ENCODE measurements around the gene CD47. TPM values are rescaled to one million over a fixed set of nuclear protein-coding genes. Genes with fewer than 3 reads are reported as not detected.

CD47 gene
- total RNA-seq, 1 experiment from 2014 or later: 16.3 TPM

GRCh38 chr3:108091498-108092250 is 843 bp upstream of the CD47 start (continued):
- no peak for TF ChIP-seq GABPB1 (CRISPR knock-in tag; IDR thresholded peaks at IDR 0.05)
- no peak for TF ChIP-seq ZNF317 (CRISPR knock-in tag; IDR thresholded peaks at IDR 0.05; ENCODE audit: borderline replicate concordance, low read depth)
- no peak for TF ChIP-seq ZNF219 (CRISPR knock-in tag; IDR thresholded peaks at IDR 0.05; ENCODE audit: borderline replicate concordance)
- TF ChIP-seq, protein P1, sequence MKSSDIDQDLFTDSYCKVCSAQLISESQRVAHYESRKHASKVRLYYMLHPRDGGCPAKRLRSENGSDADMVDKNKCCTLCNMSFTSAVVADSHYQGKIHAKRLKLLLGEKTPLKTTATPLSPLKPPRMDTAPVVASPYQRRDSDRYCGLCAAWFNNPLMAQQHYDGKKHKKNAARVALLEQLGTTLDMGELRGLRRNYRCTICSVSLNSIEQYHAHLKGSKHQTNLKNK (CRISPR knock-in tag; IDR thresholded peaks at IDR 0.05): no peak
- no peak for TF ChIP-seq HMGXB4 (CRISPR knock-in tag; IDR thresholded peaks at IDR 0.05)
- TF ChIP-seq MLX (CRISPR knock-in tag; IDR thresholded peaks at IDR 0.05): no peak
- TF ChIP-seq, protein P2, sequence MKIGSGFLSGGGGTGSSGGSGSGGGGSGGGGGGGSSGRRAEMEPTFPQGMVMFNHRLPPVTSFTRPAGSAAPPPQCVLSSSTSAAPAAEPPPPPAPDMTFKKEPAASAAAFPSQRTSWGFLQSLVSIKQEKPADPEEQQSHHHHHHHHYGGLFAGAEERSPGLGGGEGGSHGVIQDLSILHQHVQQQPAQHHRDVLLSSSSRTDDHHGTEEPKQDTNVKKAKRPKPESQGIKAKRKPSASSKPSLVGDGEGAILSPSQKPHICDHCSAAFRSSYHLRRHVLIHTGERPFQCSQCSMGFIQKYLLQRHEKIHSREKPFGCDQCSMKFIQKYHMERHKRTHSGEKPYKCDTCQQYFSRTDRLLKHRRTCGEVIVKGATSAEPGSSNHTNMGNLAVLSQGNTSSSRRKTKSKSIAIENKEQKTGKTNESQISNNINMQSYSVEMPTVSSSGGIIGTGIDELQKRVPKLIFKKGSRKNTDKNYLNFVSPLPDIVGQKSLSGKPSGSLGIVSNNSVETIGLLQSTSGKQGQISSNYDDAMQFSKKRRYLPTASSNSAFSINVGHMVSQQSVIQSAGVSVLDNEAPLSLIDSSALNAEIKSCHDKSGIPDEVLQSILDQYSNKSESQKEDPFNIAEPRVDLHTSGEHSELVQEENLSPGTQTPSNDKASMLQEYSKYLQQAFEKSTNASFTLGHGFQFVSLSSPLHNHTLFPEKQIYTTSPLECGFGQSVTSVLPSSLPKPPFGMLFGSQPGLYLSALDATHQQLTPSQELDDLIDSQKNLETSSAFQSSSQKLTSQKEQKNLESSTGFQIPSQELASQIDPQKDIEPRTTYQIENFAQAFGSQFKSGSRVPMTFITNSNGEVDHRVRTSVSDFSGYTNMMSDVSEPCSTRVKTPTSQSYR (CRISPR knock-in tag; IDR thresholded peaks at IDR 0.05): no peak
- TF ChIP-seq, protein P3, sequence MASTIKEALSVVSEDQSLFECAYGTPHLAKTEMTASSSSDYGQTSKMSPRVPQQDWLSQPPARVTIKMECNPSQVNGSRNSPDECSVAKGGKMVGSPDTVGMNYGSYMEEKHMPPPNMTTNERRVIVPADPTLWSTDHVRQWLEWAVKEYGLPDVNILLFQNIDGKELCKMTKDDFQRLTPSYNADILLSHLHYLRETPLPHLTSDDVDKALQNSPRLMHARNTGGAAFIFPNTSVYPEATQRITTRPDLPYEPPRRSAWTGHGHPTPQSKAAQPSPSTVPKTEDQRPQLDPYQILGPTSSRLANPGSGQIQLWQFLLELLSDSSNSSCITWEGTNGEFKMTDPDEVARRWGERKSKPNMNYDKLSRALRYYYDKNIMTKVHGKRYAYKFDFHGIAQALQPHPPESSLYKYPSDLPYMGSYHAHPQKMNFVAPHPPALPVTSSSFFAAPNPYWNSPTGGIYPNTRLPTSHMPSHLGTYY (CRISPR knock-in tag; IDR thresholded peaks at IDR 0.05): no peak

DNA sequence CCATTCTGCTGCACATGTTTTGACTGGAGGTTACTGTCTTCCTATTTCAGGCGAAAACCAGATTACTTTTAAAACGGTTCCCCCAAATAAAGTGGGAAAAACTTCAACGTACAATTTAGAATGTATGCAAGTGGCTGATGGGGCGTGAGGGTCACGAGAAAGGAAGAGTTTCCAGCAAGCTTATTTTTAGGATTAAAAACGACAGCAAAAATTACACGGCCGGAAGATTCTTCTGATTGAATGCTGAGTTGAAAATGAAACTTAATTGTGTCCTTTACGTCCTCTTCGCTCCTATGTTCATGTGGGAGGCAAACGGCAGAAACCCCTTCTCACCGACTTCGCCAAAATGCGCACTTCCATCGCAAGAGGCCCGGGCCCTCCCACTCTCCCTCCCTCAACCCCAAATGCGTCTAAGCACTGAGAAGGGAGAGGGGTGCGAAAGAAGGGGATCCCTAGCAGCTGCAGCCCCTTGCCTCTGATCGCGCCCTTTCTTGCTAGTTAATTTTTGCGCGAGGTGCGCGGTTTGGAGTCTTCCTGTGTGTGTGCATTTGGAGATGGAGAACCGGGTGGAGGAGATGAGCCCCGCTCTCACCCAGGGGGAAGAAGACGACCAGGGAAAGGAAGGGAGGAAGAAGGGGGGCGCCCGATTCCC is 656 bp downstream of the CD47 start:
- H3K9me3 Mint-ChIP-seq: no peaks in the 10 kb centered on the region; the same call in 1 of the 2 replicates
- H3K27ac Mint-ChIP-seq: no peak overlapping the region
- TF ChIP-seq SP1 (CRISPR knock-in tag; conservative IDR thresholded peaks at IDR 0.05) (no peak), GABPB1 (CRISPR knock-in tag; IDR thresholded peaks at IDR 0.05) (no peak), ZNF671 (CRISPR knock-in tag; IDR thresholded peaks at IDR 0.05) (no peak)
- TF ChIP-seq, protein P4, sequence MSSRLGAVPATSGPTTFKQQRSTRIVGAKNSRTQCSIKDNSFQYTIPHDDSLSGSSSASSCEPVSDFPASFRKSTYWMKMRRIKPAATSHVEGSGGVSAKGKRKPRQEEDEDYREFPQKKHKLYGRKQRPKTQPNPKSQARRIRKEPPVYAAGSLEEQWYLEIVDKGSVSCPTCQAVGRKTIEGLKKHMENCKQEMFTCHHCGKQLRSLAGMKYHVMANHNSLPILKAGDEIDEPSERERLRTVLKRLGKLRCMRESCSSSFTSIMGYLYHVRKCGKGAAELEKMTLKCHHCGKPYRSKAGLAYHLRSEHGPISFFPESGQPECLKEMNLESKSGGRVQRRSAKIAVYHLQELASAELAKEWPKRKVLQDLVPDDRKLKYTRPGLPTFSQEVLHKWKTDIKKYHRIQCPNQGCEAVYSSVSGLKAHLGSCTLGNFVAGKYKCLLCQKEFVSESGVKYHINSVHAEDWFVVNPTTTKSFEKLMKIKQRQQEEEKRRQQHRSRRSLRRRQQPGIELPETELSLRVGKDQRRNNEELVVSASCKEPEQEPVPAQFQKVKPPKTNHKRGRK (CRISPR knock-in tag; IDR thresholded peaks at IDR 0.05; ENCODE audit: borderline replicate concordance): no peak
- TF ChIP-seq, protein P5, sequence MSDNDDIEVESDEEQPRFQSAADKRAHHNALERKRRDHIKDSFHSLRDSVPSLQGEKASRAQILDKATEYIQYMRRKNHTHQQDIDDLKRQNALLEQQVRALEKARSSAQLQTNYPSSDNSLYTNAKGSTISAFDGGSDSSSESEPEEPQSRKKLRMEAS (CRISPR knock-in tag; IDR thresholded peaks at IDR 0.05): 0 out of 2 replicates have a peak, but pooled peaks have one; percentile 17
- TF ChIP-seq, protein P6, sequence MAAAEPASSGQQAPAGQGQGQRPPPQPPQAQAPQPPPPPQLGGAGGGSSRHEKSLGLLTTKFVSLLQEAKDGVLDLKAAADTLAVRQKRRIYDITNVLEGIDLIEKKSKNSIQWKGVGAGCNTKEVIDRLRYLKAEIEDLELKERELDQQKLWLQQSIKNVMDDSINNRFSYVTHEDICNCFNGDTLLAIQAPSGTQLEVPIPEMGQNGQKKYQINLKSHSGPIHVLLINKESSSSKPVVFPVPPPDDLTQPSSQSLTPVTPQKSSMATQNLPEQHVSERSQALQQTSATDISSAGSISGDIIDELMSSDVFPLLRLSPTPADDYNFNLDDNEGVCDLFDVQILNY (CRISPR knock-in tag; IDR thresholded peaks at IDR 0.05): no peak
- TF ChIP-seq, protein P7, sequence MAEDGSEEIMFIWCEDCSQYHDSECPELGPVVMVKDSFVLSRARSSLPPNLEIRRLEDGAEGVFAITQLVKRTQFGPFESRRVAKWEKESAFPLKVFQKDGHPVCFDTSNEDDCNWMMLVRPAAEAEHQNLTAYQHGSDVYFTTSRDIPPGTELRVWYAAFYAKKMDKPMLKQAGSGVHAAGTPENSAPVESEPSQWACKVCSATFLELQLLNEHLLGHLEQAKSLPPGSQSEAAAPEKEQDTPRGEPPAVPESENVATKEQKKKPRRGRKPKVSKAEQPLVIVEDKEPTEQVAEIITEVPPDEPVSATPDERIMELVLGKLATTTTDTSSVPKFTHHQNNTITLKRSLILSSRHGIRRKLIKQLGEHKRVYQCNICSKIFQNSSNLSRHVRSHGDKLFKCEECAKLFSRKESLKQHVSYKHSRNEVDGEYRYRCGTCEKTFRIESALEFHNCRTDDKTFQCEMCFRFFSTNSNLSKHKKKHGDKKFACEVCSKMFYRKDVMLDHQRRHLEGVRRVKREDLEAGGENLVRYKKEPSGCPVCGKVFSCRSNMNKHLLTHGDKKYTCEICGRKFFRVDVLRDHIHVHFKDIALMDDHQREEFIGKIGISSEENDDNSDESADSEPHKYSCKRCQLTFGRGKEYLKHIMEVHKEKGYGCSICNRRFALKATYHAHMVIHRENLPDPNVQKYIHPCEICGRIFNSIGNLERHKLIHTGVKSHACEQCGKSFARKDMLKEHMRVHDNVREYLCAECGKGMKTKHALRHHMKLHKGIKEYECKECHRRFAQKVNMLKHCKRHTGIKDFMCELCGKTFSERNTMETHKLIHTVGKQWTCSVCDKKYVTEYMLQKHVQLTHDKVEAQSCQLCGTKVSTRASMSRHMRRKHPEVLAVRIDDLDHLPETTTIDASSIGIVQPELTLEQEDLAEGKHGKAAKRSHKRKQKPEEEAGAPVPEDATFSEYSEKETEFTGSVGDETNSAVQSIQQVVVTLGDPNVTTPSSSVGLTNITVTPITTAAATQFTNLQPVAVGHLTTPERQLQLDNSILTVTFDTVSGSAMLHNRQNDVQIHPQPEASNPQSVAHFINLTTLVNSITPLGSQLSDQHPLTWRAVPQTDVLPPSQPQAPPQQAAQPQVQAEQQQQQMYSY (CRISPR knock-in tag; IDR thresholded peaks at IDR 0.05): no peak
- H3K4me3 Mint-ChIP-seq: peak overlapping the region; percentile 92
- CTCF ChIA-PET: interaction anchor here (0.5 to 0.6 kb wide), 2 partner anchors 33 to 150 kb away, joined by 3 to 4 read pairs; no protein-coding TSS in a partner anchor
- POLR2A ChIA-PET: no interaction called here
- ATAC-seq (peak; percentile 26), DNase-seq (ENCODE audit: low spot score) (peak; percentile 37)
- H3K27me3 Mint-ChIP-seq (ENCODE audit: low read depth): peaks cover 36% of the 10 kb centered on the region
- H3K4me1 Mint-ChIP-seq: peaks cover 5% of the 10 kb centered on the region; the same call in 1 of the 2 replicates
- no peaks in the 10 kb centered on the region for H3K36me3 Mint-ChIP-seq
